ENCODE results near the gene SLC51A. TPM values are rescaled to one million over a fixed set of nuclear protein-coding genes. Genes with fewer than 3 reads are reported as not detected.

Gene SLC51A
- total RNA-seq, 2 experiments from 2014 or later = not detected

GRCh38 chr3:196215493-196216020, 777 bp upstream of the SLC51A start:
- intact Hi-C loops (cut with micrococcal nuclease; ENCODE audit: unreplicated experiment) = no loop called here
- no peak overlapping the region for H2AFZ ChIP-seq (ENCODE audit: low read length)
- CTCF ChIA-PET (ENCODE audit: unreplicated experiment) = no interaction called here
- POLR2A ChIA-PET = no interaction called here
- no peaks in the 10 kb centered on the region for H3K9me2 ChIP-seq (ENCODE audit: insufficient read depth, low read length)
- BruUV-seq (replicated peaks) = no TSS peak
- H3K36me3 ChIP-seq (ENCODE audit: insufficient read depth, low read length) = no peaks in the 10 kb centered on the region
- no peaks in the 10 kb centered on the region for H3K9me3 ChIP-seq (ENCODE audit: low read length)
- H3K79me2 ChIP-seq (ENCODE audit: insufficient read depth, low read depth, low read length) = no peaks in the 10 kb centered on the region
- H3K27ac ChIP-seq (ENCODE audit: low read depth, low read length, poor library complexity, severe bottlenecking) = no peak overlapping the region
- no peak for DNase-seq (ENCODE audit: low spot score)
- no peak overlapping the region for H3K4me3 ChIP-seq (ENCODE audit: low read depth, low read length, poor library complexity, severe bottlenecking)
- TF ChIP-seq CTCF (conservative IDR thresholded peaks at IDR 0.05; ENCODE audit: low read length) (no peak), EZH2phosphoT487 (IDR thresholded peaks at IDR 0.05; ENCODE audit: borderline replicate concordance, low read depth, low read length) (no peak)
- H3K4me1 ChIP-seq (ENCODE audit: insufficient read depth, low read length, poor library complexity, severe bottlenecking) = peaks cover 10% of the 10 kb centered on the region
- H4K20me1 ChIP-seq (ENCODE audit: insufficient read depth, low read length) = no peaks in the 10 kb centered on the region
- no peak overlapping the region for H3K4me2 ChIP-seq (ENCODE audit: low read length)

DNA sequence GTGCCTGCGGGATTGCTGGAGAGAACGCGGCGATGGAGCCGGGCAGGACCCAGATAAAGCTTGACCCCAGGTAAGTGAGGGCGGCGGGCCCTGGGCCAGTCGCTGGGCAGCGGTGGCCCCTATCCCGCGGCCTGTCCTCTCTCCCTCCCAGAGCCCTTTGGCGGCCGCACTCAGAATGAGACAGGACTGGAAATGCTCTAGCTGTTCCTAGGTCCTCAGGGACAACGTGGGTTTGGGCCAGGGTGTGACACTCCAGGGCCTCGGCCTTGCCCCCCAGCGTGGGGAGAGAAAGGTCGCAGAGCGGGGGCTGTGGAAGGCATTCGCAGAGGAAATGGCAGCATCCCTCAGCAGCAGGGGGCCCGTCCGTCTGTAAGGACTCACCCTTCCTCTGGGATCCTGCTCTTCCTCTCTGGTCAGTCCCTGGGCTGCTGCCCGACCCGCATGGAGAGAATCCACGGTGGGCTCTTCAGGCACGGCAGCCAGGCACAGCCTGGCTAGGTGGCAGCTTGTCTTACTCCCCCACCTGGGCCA, 412 bp downstream of the SLC51A start:
- no peak overlapping the region for H3K4me3 ChIP-seq (ENCODE audit: low read depth, low read length, poor library complexity, severe bottlenecking)
- no peaks in the 10 kb centered on the region for H3K9me2 ChIP-seq (ENCODE audit: insufficient read depth, low read length)
- H3K4me1 ChIP-seq (ENCODE audit: insufficient read depth, low read length, poor library complexity, severe bottlenecking) = peaks cover 10% of the 10 kb centered on the region
- POLR2A ChIA-PET = no interaction called here
- CTCF ChIA-PET (ENCODE audit: unreplicated experiment) = no interaction called here
- intact Hi-C loops (cut with micrococcal nuclease; ENCODE audit: unreplicated experiment) = no loop called here
- H3K36me3 ChIP-seq (ENCODE audit: insufficient read depth, low read length) = no peaks in the 10 kb centered on the region
- H3K79me2 ChIP-seq (ENCODE audit: insufficient read depth, low read depth, low read length) = no peaks in the 10 kb centered on the region
- H3K4me2 ChIP-seq (ENCODE audit: low read length) = no peak overlapping the region
- TF ChIP-seq EZH2phosphoT487 (IDR thresholded peaks at IDR 0.05; ENCODE audit: borderline replicate concordance, low read depth, low read length) = no peak
- no peak for TF ChIP-seq CTCF (conservative IDR thresholded peaks at IDR 0.05; ENCODE audit: low read length)
- no peaks in the 10 kb centered on the region for H3K9me3 ChIP-seq (ENCODE audit: low read length)
- DNase-seq (ENCODE audit: low spot score) = no peak
- H4K20me1 ChIP-seq (ENCODE audit: insufficient read depth, low read length) = no peaks in the 10 kb centered on the region
- H3K27ac ChIP-seq (ENCODE audit: low read depth, low read length, poor library complexity, severe bottlenecking) = no peak overlapping the region
- no peak overlapping the region for H2AFZ ChIP-seq (ENCODE audit: low read length)
- no TSS peak for BruUV-seq (replicated peaks)

- POLR2A ChIA-PET = no interaction called here
- intact Hi-C loops (cut with micrococcal nuclease; ENCODE audit: unreplicated experiment) = no loop called here
- TF ChIP-seq CTCF (conservative IDR thresholded peaks at IDR 0.05; ENCODE audit: low read length) (no peak), EZH2phosphoT487 (IDR thresholded peaks at IDR 0.05; ENCODE audit: borderline replicate concordance, low read depth, low read length) (no peak)
- CTCF ChIA-PET (ENCODE audit: unreplicated experiment) = no interaction called here
- no peaks in the 10 kb centered on the region for H3K36me3 ChIP-seq (ENCODE audit: insufficient read depth, low read length)
- no peak for DNase-seq (ENCODE audit: low spot score)
- H2AFZ ChIP-seq (ENCODE audit: low read length) = no peak overlapping the region
- H3K4me3 ChIP-seq (ENCODE audit: low read depth, low read length, poor library complexity, severe bottlenecking) = no peak overlapping the region
- no peaks in the 10 kb centered on the region for H3K79me2 ChIP-seq (ENCODE audit: insufficient read depth, low read depth, low read length)
- no peaks in the 10 kb centered on the region for H3K9me2 ChIP-seq (ENCODE audit: insufficient read depth, low read length)
- no TSS peak for BruUV-seq (replicated peaks)
- H3K4me2 ChIP-seq (ENCODE audit: low read length) = no peak overlapping the region
- H3K27ac ChIP-seq (ENCODE audit: low read depth, low read length, poor library complexity, severe bottlenecking) = no peak overlapping the region
- no peaks in the 10 kb centered on the region for H4K20me1 ChIP-seq (ENCODE audit: insufficient read depth, low read length)
- H3K4me1 ChIP-seq (ENCODE audit: insufficient read depth, low read length, poor library complexity, severe bottlenecking) = peaks cover 10% of the 10 kb centered on the region
- H3K9me3 ChIP-seq (ENCODE audit: low read length) = no peaks in the 10 kb centered on the region
Observed at GRCh38 chr3:196217307-196218154, 1.2 kb downstream of the SLC51A start.

All from OCI-LY7 (cell line).